Panc1 (cell line): Measurements from ENCODE around the gene BHLHE40.
"Not testable (repeated sequence)": the region's sequence is repeated elsewhere in the genome, so short reads cannot be mapped to it uniquely, and the experiment has no call there.

Experiments
- CTCF ChIP-seq: fragments of 450-650 bp; IDR thresholded peaks from 2 replicates; pipeline ENCODE4 v1.5.1; 2017; ENCODE audit warnings: mild to moderate bottlenecking
- POLR2AphosphoS5 ChIP-seq: IDR thresholded peaks from 2 replicates; pipeline ENCODE4 v1.6.1; 2012; ENCODE audit warnings: mild to moderate bottlenecking, low read depth, low read length, moderate library complexity
- REST ChIP-seq, 2 experiments: IDR thresholded peaks; 2 replicates each; pipeline ENCODE4 v1.6.1; 2011 to 2012; ENCODE audit warnings: low read depth in 2 of 2, control low read depth in 1 of 2, low read length in 1 of 2, mild to moderate bottlenecking in 1 of 2, moderate library complexity in 1 of 2; ENCODE audit not compliant: insufficient read depth in 1 of 2
- SIN3A ChIP-seq: IDR thresholded peaks from 2 replicates; pipeline ENCODE4 v1.6.1; 2012; ENCODE audit warnings: low read depth, mild to moderate bottlenecking, low read length, moderate library complexity, borderline replicate concordance; ENCODE audit not compliant: insufficient read depth
- TCF7L2 ChIP-seq: IDR thresholded peaks from 2 replicates; pipeline ENCODE4 v1.6.1; 2011; ENCODE audit warnings: mild to moderate bottlenecking, low read depth, low read length, inconsistent platforms

- TF ChIP-seq CTCF; POLR2AphosphoS5; SIN3A; REST (IDR thresholded peaks at IDR 0.05; ENCODE audit: insufficient read depth in 1 of 2, low read depth in 2 of 2, low read length in 1 of 2); TCF7L2: not testable (repeated sequence)
These were observed 17.4 kb upstream of the BHLHE40 start for GRCh38 chr3:4961865-4962264.
